Endothelial cell of umbilical vein (primary cell): ENCODE measurements around the gene SATB1. TPM values are rescaled to one million over a fixed set of nuclear protein-coding genes. Genes with fewer than 3 reads are reported as not detected.
"Not testable (repeated sequence)": the region's sequence is repeated elsewhere in the genome, so short reads cannot be mapped to it uniquely, and the experiment has no call there.

Source experiments
- BruUV-seq: library from RNA; stranded (reverse); fragments of 400-500 nt; replicated peaks from 2 replicates; lab custom pipeline; 2021; lab: Mats Ljungman, UMichigan
- CTCF ChIA-PET: fragments of 300-600, 350-600 bp; sonication (Branson Sonifier 250); formaldehyde crosslinking; loops from one replicate; lab custom pipeline; 2021; ENCODE audit warnings: antibody characterized with exemption, inconsistent platforms; lab: Charles Lee
- POLR2A ChIA-PET: fragments of 300-600, 350-600 bp; sonication (Branson Sonifier 250); formaldehyde crosslinking; loops from one replicate; lab custom pipeline; 2021; ENCODE audit warnings: antibody characterized with exemption, inconsistent platforms; lab: Charles Lee
- DNase-seq: peaks from one replicate; pipeline ENCODE4 v3.0.0-alpha.2; 2011; ENCODE audit warnings: low read depth, low spot score
- FAIRE-seq: peaks from 2 replicates; lab custom pipeline; 2011; peaks lifted over from hg19 to GRCh38; lab: Jason Lieb, UNC
- H2AFZ ChIP-seq: 2 replicates; pipeline ENCODE4 v1.6.0; 2012; ENCODE audit warnings: low read depth, low read length, control low read depth, inconsistent platforms
- H3K27ac ChIP-seq: 2 replicates; pipeline ENCODE4 v1.5.1; 2011; ENCODE audit warnings: low read depth, mild to moderate bottlenecking, control low read depth, low read length, moderate library complexity; ENCODE audit not compliant: insufficient read depth
- H3K27me3 ChIP-seq, 2 experiments: 2 replicates each; pipeline versions ENCODE4 v1.6.0 to v1.6.1; 2011; ENCODE audit warnings: low read length in 2 of 2, mixed read lengths in 1 of 2; ENCODE audit not compliant: control insufficient read depth in 2 of 2, insufficient read depth in 2 of 2
- H3K36me3 ChIP-seq, 2 experiments: 2 replicates in 1 of 2; 3 replicates in 1 of 2; pipeline ENCODE4 v1.5.1; 2011; ENCODE audit warnings: low read length in 2 of 2, mild to moderate bottlenecking in 1 of 2, moderate library complexity in 1 of 2; ENCODE audit not compliant: control insufficient read depth in 2 of 2, insufficient read depth in 2 of 2; ENCODE audit errors: extremely low read depth in 1 of 2
- H3K4me1 ChIP-seq: 3 replicates; pipeline ENCODE4 v1.5.1; 2011; ENCODE audit warnings: mild to moderate bottlenecking, low read length; ENCODE audit not compliant: control insufficient read depth, insufficient read depth; ENCODE audit errors: extremely low read depth
- H3K4me2 ChIP-seq: 2 replicates; pipeline ENCODE4 v1.6.1; 2011; ENCODE audit warnings: low read length, control low read depth, mixed read lengths; ENCODE audit not compliant: insufficient read depth
- H3K4me3 ChIP-seq, 3 experiments: fragments of 200-600 bp in 1 of 3; sonication (generic), shearing (Covaris generic) in 1 of 3; replicated peaks in 1 of 3; 2 replicates each; pipeline ENCODE4 v1.5.1; 2011 to 2016; ENCODE audit warnings: control low read depth in 3 of 3, low read length in 3 of 3, mild to moderate bottlenecking in 2 of 3, inconsistent platforms in 1 of 3, low read depth in 1 of 3, moderate library complexity in 1 of 3; ENCODE audit not compliant: insufficient read depth in 1 of 3
- H3K79me2 ChIP-seq: 2 replicates; pipeline ENCODE4 v1.6.0; 2012; ENCODE audit warnings: low read length, inconsistent platforms; ENCODE audit not compliant: control insufficient read depth, insufficient read depth
- H3K9ac ChIP-seq: replicated peaks from 2 replicates; pipeline ENCODE3; 2011; ENCODE audit warnings: low read length, control low read depth; ENCODE audit not compliant: insufficient read depth; ENCODE audit errors: extremely low read depth
- H3K9me1 ChIP-seq: replicated peaks from 3 replicates; pipeline ENCODE4 v1.6.0; 2011; ENCODE audit warnings: mild to moderate bottlenecking, low read length; ENCODE audit not compliant: control insufficient read depth, insufficient read depth; ENCODE audit errors: extremely low read depth
- H3K9me3 ChIP-seq: replicated peaks from 2 replicates; pipeline ENCODE4 v1.5.1; 2012; ENCODE audit warnings: low read length, inconsistent platforms; ENCODE audit not compliant: control insufficient read depth, insufficient read depth
- H4K20me1 ChIP-seq: replicated peaks from 2 replicates; pipeline ENCODE3; 2011; ENCODE audit warnings: mild to moderate bottlenecking, low read length; ENCODE audit not compliant: control insufficient read depth, insufficient read depth; ENCODE audit errors: extremely low read depth
- CTCF ChIP-seq, 2 donors: IDR thresholded peaks; 1 replicate in 1 of 2; 2 replicates in 1 of 2; pipeline ENCODE4 v1.5.1; 2011; ENCODE audit warnings: low read length in 2 of 2, mild to moderate bottlenecking in 2 of 2, moderate library complexity in 2 of 2, control low read depth in 1 of 2, inconsistent platforms in 1 of 2, low read depth in 1 of 2; ENCODE audit not compliant: insufficient read depth in 1 of 2; ENCODE audit errors: extremely low read depth in 1 of 2
- EZH2 ChIP-seq: IDR thresholded peaks from 2 replicates; pipeline ENCODE4 v1.6.1; 2012; ENCODE audit warnings: borderline replicate concordance, low read depth, mild to moderate bottlenecking, moderate library complexity, low read length, inconsistent platforms; ENCODE audit not compliant: severe bottlenecking
- FOS ChIP-seq: IDR thresholded peaks from 2 replicates; pipeline ENCODE4 v1.6.1; 2011; ENCODE audit warnings: mild to moderate bottlenecking, low read length, moderate library complexity, borderline replicate concordance; ENCODE audit not compliant: insufficient read depth
- GATA2 ChIP-seq: IDR thresholded peaks from 2 replicates; pipeline ENCODE4 v1.7.0; 2011; ENCODE audit warnings: low read depth, mild to moderate bottlenecking, moderate library complexity, mixed read lengths, low read length; ENCODE audit not compliant: insufficient read length, insufficient read depth
- JUN ChIP-seq: IDR thresholded peaks from 2 replicates; pipeline ENCODE4 v1.6.1; 2011; ENCODE audit warnings: borderline replicate concordance, low read depth; ENCODE audit not compliant: insufficient read length, insufficient read depth
- MAX ChIP-seq: IDR thresholded peaks from 2 replicates; pipeline ENCODE4 v1.6.1; 2011; ENCODE audit not compliant: insufficient read depth, insufficient read length
- MYC ChIP-seq: IDR thresholded peaks from one replicate; pipeline ENCODE4 v1.6.1; 2011; ENCODE audit warnings: mild to moderate bottlenecking, low read depth, low read length
- POLR2A ChIP-seq: IDR thresholded peaks from 2 replicates; pipeline ENCODE4 v1.6.1; 2012; ENCODE audit warnings: low read depth, mild to moderate bottlenecking, control low read depth, low read length
- POLR2AphosphoS5 ChIP-seq: IDR thresholded peaks from 2 replicates; pipeline ENCODE4 v1.6.1; 2012; ENCODE audit warnings: low read depth, mild to moderate bottlenecking, control low read depth, low read length, moderate library complexity; ENCODE audit not compliant: insufficient read depth
- dilution Hi-C: fragments of 300-500 bp; cut with MboI; formaldehyde crosslinking; loops from one replicate; pipeline ENCODE4 v1.15.0; 2019; ENCODE audit warnings: low sequenced_read_pairs; ENCODE audit not compliant: extremely low pct_ligation_motif_present
- intact Hi-C: fragments of 100-400 bp; cut with micrococcal nuclease; formaldehyde crosslinking; loops from one replicate; pipeline ENCODE4 v1.10.0; 2022
- polyA plus RNA-seq, 4 experiments: library from polyadenylated mRNA; depleted of rRNA in 3 of 4; stranded (reverse) in 3 of 4; unstranded in 1 of 4; fragments of >200 nt; gene quantifications; 2 replicates each; pipeline versions ENCODE4 v1.2.1 to v1.2.3, GENCODE V29; 2011 to 2012; ENCODE audit warnings: missing spikeins in 1 of 4
- total RNA-seq: library from RNA; stranded (reverse); gene quantifications from 2 replicates; pipeline ENCODE4 v1.2.3, GENCODE V29; 2021

Gene SATB1
- total and polyA plus RNA-seq, 2 donors (not counting 3 experiments of a cell fraction or from before 2014, with no cell fraction given), result 3.9 to 6.2 TPM

GRCh38 chr3:18334837-18335601, 90.1 kb downstream of the SATB1 start:
- Histone ChIP-seq H3K4me1 (no peaks in the 10 kb centered on the region), H3K79me2 (no peaks in the 10 kb centered on the region), H3K9me1 (no peaks in the 10 kb centered on the region), H4K20me1 (no peaks in the 10 kb centered on the region), H3K4me2 (no peak overlapping the region), H3K4me3 (no peak overlapping the region), H3K9me3 (no peaks in the 10 kb centered on the region), H3K27ac (no peak overlapping the region), H3K9ac (no peak overlapping the region), H2AFZ (no peak overlapping the region), H3K27me3 (no peaks in the 10 kb centered on the region), H3K36me3 (no peaks in the 10 kb centered on the region)
- no peak for DNase-seq
- dilution Hi-C loops, result no loop called here
- BruUV-seq, result no TSS peak
- TF ChIP-seq GATA2 (no peak), MAX (no peak), FOS (no peak), CTCF (IDR thresholded peaks at IDR 0.05; ENCODE audit: extremely low read depth in 1 of 2, insufficient read depth in 1 of 2, low read depth in 1 of 2, low read length in 2 of 2) (no peak), POLR2A (no peak), JUN (no peak), EZH2 (no peak), POLR2AphosphoS5 (no peak), MYC (no peak)
- CTCF ChIA-PET, result no interaction called here
- POLR2A ChIA-PET, result no interaction called here
- intact Hi-C loops, result no loop called here
- no peak for FAIRE-seq

DNA sequence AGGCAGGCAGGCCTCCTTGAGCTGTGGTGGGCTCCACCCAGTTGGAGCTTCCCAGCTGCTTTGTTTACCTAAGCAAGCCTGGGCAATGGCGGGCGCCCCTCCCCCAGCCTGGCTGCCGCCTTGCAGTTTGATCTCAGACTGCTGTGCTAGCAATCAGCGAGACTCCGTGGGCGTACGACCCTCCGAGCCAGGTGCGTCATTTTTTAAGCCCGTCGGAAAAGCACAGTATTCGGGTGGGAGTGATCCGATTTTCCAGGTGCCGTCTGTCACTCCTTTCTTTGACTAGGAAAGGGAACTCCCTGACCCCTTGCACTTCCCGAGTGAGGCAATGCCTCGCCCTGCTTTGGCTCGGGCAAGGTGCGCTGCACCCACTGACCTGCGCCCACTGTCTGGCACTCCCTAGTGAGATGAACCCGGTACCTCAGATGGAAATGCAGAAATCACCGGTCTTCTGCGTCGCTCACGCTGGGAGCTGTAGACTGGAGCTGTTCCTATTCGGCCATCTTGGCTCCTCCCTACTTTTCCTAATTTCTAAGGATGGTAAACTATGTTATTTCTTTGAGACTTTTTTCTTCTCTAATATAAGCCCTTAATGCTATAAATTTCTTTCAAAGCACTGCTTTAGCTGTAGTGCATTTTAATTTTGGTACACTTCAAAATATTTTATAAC, 94.2 kb downstream of the SATB1 start:
- DNase-seq, H3K9me3 ChIP-seq, H3K27ac ChIP-seq, H3K4me2 ChIP-seq, POLR2A ChIA-PET, FAIRE-seq, H3K9me1 ChIP-seq, H3K4me1 ChIP-seq, dilution Hi-C loops, H3K27me3 ChIP-seq, intact Hi-C loops, CTCF ChIA-PET, H3K36me3 ChIP-seq, BruUV-seq, H3K9ac ChIP-seq, H2AFZ ChIP-seq, H3K79me2 ChIP-seq, H3K4me3 ChIP-seq, H4K20me1 ChIP-seq: not testable (repeated sequence)
